ENCODE measurements around the gene EIF3L. TPM values are rescaled to one million over a fixed set of nuclear protein-coding genes. Genes with fewer than 3 reads are reported as not detected.

The EIF3L gene
- total RNA-seq, 3 donors from 2014 or later (not counting 1 experiment from before 2014, with no cell fraction given), result 276 to 295 (median 291) TPM

DNA sequence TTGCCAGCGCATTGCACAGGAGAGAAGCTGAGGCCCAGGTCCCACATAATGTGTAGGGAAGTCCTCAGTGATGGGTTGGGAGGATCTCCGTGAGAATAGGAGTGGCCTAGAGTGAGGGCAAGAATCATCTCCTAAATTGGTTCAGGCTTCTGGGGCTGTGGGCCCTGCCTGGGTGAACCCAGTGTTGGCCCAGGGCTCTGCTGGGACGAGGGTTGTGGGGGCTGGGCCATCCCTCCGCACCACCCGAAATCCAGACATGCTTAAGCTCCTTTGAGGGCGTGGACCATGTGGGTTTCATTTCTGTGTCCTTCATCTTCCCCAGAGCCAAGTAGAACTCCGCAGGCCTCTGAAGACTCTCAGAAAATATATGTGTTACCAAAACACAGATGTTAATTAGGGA lies 60.5 kb downstream of the EIF3L start:
- Histone ChIP-seq H3K9me3 (ENCODE audit: control insufficient read depth, insufficient read depth, low read length) (no peaks in the 10 kb centered on the region), H3K27me3 (ENCODE audit: control insufficient read depth, insufficient read depth, low read length) (no peaks in the 10 kb centered on the region), H3K4me3 (ENCODE audit: low read length) (no peak overlapping the region), H3K27ac (ENCODE audit: low read length) (no peak overlapping the region), H3K4me1 (ENCODE audit: control insufficient read depth, insufficient read depth, low read length) (peaks cover 20% of the 10 kb centered on the region), H3K36me3 (ENCODE audit: control insufficient read depth, insufficient read depth, low read length) (peaks cover 9% of the 10 kb centered on the region)
- TF ChIP-seq, protein P1, sequence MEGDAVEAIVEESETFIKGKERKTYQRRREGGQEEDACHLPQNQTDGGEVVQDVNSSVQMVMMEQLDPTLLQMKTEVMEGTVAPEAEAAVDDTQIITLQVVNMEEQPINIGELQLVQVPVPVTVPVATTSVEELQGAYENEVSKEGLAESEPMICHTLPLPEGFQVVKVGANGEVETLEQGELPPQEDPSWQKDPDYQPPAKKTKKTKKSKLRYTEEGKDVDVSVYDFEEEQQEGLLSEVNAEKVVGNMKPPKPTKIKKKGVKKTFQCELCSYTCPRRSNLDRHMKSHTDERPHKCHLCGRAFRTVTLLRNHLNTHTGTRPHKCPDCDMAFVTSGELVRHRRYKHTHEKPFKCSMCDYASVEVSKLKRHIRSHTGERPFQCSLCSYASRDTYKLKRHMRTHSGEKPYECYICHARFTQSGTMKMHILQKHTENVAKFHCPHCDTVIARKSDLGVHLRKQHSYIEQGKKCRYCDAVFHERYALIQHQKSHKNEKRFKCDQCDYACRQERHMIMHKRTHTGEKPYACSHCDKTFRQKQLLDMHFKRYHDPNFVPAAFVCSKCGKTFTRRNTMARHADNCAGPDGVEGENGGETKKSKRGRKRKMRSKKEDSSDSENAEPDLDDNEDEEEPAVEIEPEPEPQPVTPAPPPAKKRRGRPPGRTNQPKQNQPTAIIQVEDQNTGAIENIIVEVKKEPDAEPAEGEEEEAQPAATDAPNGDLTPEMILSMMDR (IDR thresholded peaks at IDR 0.05), result no peak
- Mint-ChIP-seq H3K27me3 (ENCODE audit: low read depth in 2 of 2) (no peaks in the 10 kb centered on the region), H3K4me1 (peaks cover 13 to 39% of the 10 kb centered on the region in 2 donors), H3K36me3 (no peaks in the 10 kb centered on the region), H3K4me3 (no peak overlapping the region), H3K9me3 (no peaks in the 10 kb centered on the region), H3K27ac (no peak overlapping the region)
- intact Hi-C loops (cut with micrococcal nuclease), result no loop called here
- WGBS (ENCODE audit: insufficient coverage), result 95% methylated on average over 6 of the region's 7 CpGs
- DNase-seq (no peak), ATAC-seq (no peak)

DNA sequence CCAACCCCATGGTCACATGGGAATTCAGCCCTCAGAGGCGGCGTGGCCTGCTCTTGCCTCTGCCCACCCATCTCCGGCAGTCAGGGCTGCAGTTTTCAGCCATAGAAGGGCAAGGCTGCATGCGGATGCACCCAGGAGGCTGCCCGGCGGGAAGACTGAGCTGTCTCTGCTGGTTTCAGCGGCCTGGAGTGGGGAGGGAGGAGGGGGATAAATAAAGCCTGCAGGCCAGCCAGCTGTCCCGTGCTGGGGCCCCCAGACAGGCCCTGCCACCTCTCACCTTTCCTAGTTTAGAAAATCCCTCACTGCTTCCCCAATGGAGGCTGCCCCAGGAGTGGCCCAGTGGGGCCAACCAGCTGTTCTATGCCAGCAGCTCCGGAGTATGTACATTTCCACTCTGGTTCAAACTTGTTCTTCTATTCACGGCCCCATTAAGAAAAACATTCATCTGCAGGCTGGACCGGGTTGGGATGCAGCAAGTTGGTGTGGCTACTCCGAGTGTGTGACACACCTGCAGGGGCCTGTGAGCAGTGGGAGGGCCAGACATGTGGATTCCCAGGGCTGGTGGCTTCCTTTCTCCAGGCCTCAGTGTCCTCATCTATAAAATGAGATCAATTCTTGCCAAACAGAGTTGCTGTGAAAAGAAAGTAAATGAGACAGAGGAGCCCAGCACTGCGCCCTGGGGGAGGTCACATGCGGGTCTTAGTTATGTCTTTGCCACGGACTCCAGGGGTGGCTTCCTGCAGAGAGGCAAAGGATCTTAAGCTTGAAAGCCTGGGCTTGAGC lies 61.9 kb downstream of the EIF3L start:
- no peak overlapping the region for H3K4me3 ChIP-seq (ENCODE audit: low read length)
- H3K4me3 Mint-ChIP-seq, result no peak overlapping the region
- no peaks in the 10 kb centered on the region for H3K36me3 Mint-ChIP-seq
- H3K27ac ChIP-seq (ENCODE audit: low read length), result no peak overlapping the region
- H3K9me3 ChIP-seq (ENCODE audit: control insufficient read depth, insufficient read depth, low read length), result no peaks in the 10 kb centered on the region
- H3K27me3 ChIP-seq (ENCODE audit: control insufficient read depth, insufficient read depth, low read length), result no peaks in the 10 kb centered on the region
- no peaks in the 10 kb centered on the region for H3K27me3 Mint-ChIP-seq (ENCODE audit: low read depth in 2 of 2)
- H3K9me3 Mint-ChIP-seq, result no peaks in the 10 kb centered on the region
- H3K36me3 ChIP-seq (ENCODE audit: control insufficient read depth, insufficient read depth, low read length), result peaks cover 13% of the 10 kb centered on the region
- intact Hi-C loops (cut with micrococcal nuclease), result no loop called here
- DNase-seq, result no peak
- no peak overlapping the region for H3K27ac Mint-ChIP-seq
- ATAC-seq, result no peak
- 96% methylated on average over 14 of the region's 15 CpGs for WGBS (ENCODE audit: insufficient coverage)
- peaks cover 13 to 29% of the 10 kb centered on the region in 2 donors for H3K4me1 Mint-ChIP-seq
- peaks cover 12% of the 10 kb centered on the region for H3K4me1 ChIP-seq (ENCODE audit: control insufficient read depth, insufficient read depth, low read length)
- TF ChIP-seq, protein P1 (IDR thresholded peaks at IDR 0.05), result no peak

DNA sequence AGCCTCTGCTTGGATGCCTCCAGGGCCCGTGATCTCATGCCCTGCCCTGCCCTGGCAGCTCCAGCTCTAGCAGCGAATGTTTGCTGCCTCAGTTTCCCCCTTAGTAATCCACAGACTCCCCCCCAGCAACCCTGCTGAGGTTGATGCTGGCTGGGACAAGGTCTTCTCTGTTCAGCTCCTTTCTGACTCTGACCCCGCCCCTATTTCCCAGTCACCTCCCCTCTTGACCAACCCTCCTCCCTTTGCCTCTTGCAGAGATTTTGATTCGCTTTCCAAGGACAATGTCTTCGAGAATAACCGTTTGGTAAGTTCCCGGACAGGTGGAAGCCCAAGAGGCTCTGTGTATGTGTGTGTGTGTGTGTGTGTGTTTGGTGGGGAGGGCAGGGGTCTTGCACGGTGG lies 62.5 kb downstream of the EIF3L start:
- TF ChIP-seq, protein P1 (IDR thresholded peaks at IDR 0.05), result no peak
- no peak overlapping the region for H3K4me3 Mint-ChIP-seq
- ATAC-seq, result no peak
- no peak overlapping the region for H3K27ac ChIP-seq (ENCODE audit: low read length)
- no peaks in the 10 kb centered on the region for H3K9me3 Mint-ChIP-seq
- H3K36me3 ChIP-seq (ENCODE audit: control insufficient read depth, insufficient read depth, low read length), result peaks cover 17% of the 10 kb centered on the region
- intact Hi-C loops (cut with micrococcal nuclease), result no loop called here
- H3K4me1 ChIP-seq (ENCODE audit: control insufficient read depth, insufficient read depth, low read length), result peaks cover 11% of the 10 kb centered on the region
- H3K4me3 ChIP-seq (ENCODE audit: low read length), result no peak overlapping the region
- H3K36me3 Mint-ChIP-seq, result no peaks in the 10 kb centered on the region
- H3K27ac Mint-ChIP-seq, result peak overlapping the region in 1 of 2 donors; percentile 40
- no peaks in the 10 kb centered on the region for H3K27me3 ChIP-seq (ENCODE audit: control insufficient read depth, insufficient read depth, low read length)
- H3K27me3 Mint-ChIP-seq (ENCODE audit: low read depth in 2 of 2), result no peaks in the 10 kb centered on the region
- H3K4me1 Mint-ChIP-seq, result peaks cover 13 to 28% of the 10 kb centered on the region in 2 donors
- 90% methylated on average over 7 of the region's 8 CpGs for WGBS (ENCODE audit: insufficient coverage)
- DNase-seq, result no peak
- H3K9me3 ChIP-seq (ENCODE audit: control insufficient read depth, insufficient read depth, low read length), result no peaks in the 10 kb centered on the region
